GM12864 (cell line): ENCODE results near the gene ITGA7.

Experiments
- DNase-seq: peaks from one replicate; pipeline ENCODE4 v3.0.0-alpha.2; 2011; ENCODE audit warnings: low read depth
- H3K4me3 ChIP-seq: 2 replicates; pipeline ENCODE4 v1.5.1; 2011; ENCODE audit warnings: mild to moderate bottlenecking, low read depth, low read length, control low read depth
- CTCF ChIP-seq: IDR thresholded peaks from 2 replicates; pipeline ENCODE4 v1.5.1; 2011; ENCODE audit warnings: low read depth, mild to moderate bottlenecking, moderate library complexity, low read length, control low read depth, inconsistent platforms; ENCODE audit errors: missing control alignments

The ITGA7 gene

GRCh38 chr12:55726971-55727370 is 19.3 kb upstream of the ITGA7 start:
- no peak overlapping the region for H3K4me3 ChIP-seq

GRCh38 chr12:55725556-55725955 is 17.9 kb upstream of the ITGA7 start:
- TF ChIP-seq CTCF = no peak
- no peak overlapping the region for H3K4me3 ChIP-seq
- DNase-seq = no peak

More at GRCh38 chr12:55726971-55727370, 19.3 kb upstream of the ITGA7 start:
- no peak for TF ChIP-seq CTCF
- DNase-seq = no peak

- H3K4me3 ChIP-seq = no peak overlapping the region
- TF ChIP-seq CTCF = no peak
- no peak for DNase-seq
Observed at GRCh38 chr12:55724940-55725309, 17.2 kb upstream of the ITGA7 start.

- DNase-seq = no peak
- H3K4me3 ChIP-seq = no peak overlapping the region
- peak; percentile 71 for TF ChIP-seq CTCF
Observed at GRCh38 chr12:55724226-55724939, 16.7 kb upstream of the ITGA7 start.

GRCh38 chr12:55723516-55724225 is 16.0 kb upstream of the ITGA7 start:
- H3K4me3 ChIP-seq = no peak overlapping the region
- no peak for DNase-seq
- TF ChIP-seq CTCF = no peak

GRCh38 chr12:55722948-55723347 is 15.2 kb upstream of the ITGA7 start:
- no peak for DNase-seq
- no peak overlapping the region for H3K4me3 ChIP-seq
- TF ChIP-seq CTCF = no peak
